GM18867 (cell line): ENCODE data around the gene EME2.
A peak's percentile ranks its signal among the peaks of the same experiment; 100 is the strongest.

ENCODE experiments used
- ATAC-seq: cut with Tn5 transposase; IDR thresholded peaks from one replicate; pipeline ENCODE4 v1.9.1; 2021; ENCODE audit warnings: mild to moderate bottlenecking, moderate library complexity; ENCODE audit not compliant: unreplicated experiment

EME2 gene

DNA sequence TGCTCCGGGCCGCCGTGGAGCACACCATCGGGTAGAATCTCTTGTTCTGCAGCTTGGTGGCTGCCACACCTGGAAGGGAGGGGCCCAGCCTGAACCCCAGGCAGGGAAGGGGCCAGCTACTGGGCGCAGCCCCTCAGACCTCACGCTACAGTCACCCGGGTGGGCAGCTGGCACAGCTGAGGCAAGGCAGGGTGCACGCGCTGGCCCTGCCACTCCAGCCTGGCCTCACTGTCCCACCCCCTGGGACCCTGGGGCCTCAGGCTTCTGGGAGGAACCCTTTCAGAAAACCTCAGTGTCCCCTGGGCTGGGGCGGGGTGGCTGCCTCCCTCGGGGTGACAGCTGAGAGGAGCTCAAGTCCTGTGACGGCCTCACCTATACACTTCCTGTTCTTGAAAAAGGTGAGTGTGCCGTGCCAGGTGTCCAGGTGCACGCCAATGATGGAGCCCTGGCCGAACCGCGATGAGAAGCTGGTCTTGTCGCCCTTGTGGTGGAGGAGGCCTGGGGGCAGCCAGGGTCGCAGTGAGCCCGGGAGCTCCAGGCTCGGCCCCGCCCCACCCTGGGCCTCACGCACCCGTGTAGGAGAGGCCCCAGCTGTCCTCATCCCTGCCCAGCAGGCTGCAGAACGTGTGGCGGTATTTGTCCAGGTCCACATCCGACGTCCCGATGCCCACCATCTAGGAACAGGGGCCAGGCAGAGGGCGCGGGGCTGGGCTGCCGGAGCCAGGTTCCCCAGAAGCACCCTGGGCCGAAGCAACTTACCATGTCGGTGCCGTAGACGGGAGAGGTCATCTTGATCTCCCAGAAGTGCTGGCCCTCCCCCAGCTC, 5.0 kb downstream of the EME2 start:
- ATAC-seq, result no peak

DNA sequence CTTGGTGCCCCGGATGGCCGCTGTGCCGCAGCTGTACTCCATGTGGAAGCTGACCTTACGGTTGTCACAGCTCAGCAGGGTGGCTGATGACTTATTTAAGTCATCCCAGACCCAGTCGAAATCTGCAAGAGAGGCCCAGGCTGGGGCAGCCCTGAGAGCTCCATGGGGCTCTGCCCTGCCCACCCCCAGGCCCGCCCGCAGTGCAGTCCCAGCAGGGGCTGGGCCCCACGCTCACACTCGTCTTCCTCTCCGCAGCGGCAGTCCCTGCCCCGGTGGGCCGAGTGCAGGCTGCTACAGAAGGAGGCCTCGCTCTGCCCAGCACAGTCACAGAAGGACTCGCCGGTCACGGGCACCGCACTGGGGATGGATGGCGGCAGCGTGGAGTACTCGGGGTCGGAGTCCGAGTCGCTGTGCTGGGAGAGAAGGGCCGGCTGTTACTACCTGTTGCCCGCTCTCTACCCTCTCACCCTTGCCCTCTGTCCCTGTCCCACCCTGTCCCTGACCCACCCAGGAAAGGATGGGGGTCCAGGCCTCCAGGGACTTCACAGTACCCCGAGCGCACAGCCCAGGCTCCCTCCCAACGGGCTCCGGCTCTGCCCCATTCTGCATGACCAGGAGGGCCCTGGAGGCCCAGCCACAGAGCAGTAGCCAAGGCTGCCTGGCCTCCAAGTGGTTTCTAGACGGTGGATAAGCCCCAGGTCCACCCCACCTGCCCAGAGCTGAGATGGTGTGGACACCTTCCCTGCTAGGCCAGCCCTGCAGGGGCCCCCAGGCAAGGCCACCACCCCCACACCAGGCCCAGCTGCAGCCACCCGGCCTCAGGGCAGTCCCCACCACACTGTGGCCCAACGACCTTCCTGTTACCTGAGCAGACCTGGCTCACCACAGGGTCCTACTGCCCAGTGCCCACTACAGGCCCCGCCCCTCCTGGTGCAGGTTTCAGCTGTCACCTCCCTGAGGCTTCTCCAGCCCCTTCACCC, 5.9 kb downstream of the EME2 start:
- ATAC-seq, result no peak

DNA sequence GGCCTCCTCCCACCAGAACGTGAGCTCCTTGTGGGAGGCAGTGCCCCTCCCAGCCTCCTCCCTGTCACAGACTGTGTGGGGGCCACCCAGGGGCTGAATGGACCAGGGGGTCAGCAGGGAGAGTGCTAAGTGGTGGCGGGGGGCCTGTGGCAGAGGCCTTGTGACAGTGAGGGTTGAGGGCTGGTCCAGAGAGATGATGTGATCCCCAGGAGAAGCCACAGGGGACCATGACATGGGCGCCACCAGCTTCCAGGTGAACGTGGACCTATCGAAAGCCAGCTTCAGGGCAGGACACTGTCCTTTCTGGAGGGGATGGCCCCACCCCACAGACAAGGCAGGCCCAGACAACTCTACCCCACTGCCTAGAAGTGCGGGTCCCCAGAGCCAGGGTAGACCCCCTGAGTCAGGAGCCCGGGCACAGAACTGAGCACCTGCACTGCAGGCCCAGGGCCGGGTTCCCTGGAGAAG, 6.7 kb downstream of the EME2 start:
- no peak for ATAC-seq

DNA sequence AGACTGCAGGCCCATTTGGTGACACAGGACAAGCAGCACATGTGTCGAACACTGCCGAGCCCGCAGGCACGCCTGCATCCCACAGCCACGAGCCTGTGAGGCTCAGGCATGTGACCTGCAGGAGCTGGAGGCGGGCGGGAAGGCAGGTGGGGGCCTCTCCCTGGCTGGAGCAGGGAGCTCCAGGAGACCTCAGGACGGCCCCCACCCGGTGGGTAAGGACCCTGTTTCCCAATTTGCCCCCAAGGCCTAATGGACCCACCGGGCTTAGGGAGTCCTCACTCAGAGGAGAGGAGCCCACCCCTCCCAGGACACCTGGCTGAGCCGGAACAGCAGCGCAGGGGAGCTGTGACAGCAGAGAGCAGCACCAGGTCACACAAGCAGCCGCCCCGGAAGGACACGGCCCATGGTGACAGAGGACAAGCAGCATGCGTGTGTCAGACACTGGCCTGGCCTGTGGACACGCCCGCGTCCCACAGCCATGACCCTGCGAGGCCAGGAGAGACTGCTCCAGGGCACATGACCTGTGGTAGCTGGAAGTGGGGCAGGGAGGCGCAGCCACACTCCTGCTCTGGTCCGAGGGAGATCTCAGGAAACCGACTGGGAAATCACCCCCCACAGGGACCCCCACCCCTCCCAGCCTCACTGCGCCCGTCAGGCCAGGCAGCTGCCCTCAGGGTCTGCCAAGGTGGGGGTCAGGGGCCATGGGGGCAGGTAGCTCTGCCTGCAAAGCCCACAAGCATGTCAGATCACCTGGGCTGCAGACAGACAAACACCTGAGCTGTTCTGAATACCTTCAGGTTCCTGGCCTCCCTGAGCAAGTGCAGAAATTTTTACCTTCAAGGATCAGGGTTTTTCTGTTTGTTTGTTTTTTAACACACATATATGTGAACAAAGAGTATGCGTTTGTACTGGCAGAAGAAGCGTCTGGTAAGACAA, 7.4 kb downstream of the EME2 start:
- no peak for ATAC-seq

DNA sequence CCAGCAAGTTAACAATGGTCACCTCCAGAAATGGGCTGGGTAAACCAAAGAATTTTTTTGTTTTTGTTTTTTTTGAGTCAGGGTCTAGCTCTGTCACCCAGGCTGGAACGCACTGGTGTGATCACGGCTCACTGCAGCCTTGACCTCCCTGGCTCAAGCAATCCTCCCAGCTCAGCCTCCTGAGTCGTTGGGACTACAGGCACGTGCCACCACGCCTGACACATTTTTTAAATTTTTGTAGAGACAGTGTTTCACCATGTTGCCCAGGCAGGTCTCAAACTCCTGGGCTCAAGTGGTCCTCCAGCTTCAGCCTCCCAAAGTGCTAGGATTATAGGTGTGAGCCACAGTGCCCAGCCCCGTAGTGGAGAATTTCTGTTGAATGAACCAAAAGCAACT, 8.1 kb downstream of the EME2 start:
- ATAC-seq, result no peak

DNA sequence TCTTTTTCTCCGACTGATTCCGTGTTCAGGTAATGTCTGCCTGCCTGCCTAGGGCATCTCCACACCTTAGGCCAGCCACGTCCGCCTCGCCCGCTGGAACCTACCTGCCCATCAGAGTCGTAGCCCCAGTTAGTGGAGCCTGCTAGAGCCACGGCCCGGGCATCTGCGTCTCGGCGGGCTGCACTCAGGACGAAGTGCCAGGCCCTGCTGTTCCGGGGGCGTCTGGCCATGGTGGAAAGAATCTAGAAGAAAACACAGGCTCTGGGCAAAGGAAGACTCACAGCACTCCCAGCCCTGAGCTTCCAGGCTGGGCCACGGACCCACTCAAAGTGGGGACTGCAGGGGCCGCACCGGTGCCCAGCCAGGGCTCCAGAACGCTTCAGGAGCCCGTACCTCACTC, 8.6 kb downstream of the EME2 start:
- ATAC-seq, result no peak

DNA sequence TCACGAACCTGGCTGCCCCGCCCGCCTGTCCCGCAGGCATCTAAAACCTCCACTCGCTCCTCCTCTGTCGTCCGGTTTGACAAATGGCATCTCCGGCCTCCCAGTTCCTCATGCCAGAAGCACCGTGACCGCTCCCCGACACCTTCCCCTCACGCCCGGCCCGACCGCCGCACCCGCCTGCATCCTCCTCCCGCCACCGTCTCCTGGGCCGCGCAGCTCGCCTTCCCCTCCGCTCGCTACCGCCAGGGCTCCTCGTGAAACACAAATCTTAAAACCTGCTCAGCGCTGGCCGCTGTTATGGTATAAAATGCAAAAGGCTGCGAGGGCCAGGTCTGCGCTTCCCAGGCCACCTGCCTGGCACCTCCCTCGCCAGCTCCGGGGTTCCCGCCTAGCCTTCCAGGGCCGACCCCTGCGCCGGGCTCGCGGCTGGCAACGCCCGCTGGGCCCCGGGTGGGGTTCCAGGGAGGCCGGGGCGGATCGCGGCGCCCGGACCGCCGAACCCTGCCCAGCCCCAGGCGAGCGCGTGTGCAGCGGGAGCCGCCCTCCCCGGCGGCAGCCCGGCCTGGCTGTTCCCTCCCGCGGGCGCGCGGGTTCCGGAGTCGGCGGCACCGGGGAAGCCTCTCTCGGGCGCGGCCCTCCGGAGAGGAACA, 9.3 kb downstream of the EME2 start:
- ATAC-seq, result peak; percentile 3

DNA sequence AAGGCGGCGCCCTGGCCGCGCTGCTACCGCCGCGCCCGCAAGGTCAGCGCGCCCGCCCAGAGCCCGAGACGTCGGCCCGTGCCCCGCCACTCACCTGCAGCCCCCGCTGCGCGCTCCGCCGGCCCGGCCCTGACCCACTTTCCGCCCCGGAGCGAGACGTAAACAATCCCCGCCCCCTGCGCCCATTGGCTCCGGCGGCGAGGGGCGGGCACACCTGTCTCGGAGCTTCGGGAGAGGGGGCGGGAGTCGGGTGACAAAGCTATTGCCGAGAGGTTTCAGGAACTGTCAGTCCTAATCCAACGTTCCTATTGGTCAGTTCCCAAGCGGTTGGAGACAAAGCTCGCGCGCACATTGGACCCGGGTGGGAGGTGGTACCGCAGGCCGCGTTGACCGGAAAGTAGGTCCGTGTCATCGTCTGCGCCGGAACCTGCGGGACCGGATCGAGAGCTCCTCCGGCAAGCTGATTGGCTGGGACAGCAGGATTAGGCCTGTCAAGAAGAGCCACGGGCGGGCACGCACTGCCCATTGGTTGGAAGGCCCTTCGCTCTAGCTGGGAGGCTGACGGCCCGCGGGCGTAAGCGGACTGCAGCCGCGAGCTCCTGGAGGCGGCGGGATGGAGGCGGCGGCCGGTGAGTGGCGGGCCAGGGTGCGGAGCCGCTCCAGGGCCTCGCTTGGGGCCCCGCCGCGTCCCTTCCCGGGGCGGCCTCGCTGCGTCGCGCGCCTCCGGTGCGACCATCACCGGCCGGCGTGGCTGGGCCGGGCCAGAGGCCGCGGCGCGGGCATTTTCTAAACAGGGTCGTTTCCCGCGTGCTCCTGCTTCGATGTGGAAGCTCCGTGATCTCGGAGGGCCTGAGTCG, 10.0 kb downstream of the EME2 start, which contains the start of the genes NUBP2 and SPSB3:
Gene NUBP2 (plus strand): TSS at position 553 of the 857 bp plus-strand sequence. CDS start 61 bp downstream, at position 614.
Gene SPSB3 (minus strand): TSS at position 164 of the 857 bp plus-strand sequence. CDS start 1,088 bp downstream, outside the sequence.
- peak; percentile 80 for ATAC-seq

DNA sequence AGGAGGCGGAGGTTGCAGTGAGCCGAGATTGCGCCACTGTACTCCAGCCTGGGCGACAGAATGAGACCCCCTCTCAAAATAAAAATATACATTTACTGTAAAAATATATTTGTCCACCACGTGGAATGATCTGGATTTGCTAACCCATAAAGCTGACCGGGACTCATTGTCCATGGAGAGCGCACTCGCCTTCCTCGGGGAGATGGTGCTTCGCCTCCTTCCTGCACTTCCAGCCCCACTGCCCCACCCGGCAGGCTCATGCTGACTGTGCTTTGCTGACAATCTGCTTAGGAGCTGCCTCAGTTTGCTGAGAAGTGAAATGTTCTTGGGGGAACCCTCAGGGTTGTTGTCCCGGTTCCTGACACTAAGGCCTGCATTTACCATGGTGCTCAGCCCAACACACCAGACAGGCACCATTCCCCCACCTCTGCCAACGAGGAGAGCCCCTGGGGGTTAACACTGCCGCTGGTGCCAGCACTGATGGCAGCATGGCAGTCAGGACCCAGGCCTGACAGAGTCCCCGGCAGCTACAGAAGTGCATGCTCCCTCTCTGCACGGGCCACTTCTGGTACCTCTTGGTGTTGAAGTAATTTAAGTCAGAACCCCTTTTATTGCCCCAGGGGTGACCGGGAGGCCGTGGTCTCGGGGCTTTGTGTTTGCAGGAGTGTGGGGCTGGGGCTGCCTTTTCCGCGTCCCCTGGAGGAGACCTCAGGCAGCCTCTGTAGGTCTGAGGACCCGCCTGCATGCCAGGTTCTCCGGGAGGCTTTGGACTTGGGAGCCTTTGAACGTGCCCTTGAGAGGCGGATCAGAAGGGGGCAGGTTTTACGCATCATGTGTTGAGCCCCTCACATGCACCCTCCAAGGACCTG, 12.6 kb downstream of the EME2 start:
- no peak for ATAC-seq

DNA sequence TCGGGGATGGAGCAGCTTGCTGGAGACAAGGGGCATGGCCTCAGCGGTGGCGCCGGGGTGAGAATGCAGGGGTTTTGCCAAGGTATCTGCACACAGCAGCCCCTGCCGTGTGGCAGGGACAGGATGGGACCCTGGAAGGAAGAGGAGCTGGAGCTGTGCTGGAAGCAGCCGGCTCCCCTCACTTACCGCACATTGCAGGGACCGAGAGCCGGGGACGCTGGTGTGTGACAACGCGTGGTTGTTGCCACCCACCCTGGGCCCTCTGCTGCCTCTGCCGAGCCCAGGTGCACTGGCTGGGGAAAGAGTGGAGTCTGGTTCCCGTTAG, 13.2 kb downstream of the EME2 start:
- ATAC-seq, result no peak

DNA sequence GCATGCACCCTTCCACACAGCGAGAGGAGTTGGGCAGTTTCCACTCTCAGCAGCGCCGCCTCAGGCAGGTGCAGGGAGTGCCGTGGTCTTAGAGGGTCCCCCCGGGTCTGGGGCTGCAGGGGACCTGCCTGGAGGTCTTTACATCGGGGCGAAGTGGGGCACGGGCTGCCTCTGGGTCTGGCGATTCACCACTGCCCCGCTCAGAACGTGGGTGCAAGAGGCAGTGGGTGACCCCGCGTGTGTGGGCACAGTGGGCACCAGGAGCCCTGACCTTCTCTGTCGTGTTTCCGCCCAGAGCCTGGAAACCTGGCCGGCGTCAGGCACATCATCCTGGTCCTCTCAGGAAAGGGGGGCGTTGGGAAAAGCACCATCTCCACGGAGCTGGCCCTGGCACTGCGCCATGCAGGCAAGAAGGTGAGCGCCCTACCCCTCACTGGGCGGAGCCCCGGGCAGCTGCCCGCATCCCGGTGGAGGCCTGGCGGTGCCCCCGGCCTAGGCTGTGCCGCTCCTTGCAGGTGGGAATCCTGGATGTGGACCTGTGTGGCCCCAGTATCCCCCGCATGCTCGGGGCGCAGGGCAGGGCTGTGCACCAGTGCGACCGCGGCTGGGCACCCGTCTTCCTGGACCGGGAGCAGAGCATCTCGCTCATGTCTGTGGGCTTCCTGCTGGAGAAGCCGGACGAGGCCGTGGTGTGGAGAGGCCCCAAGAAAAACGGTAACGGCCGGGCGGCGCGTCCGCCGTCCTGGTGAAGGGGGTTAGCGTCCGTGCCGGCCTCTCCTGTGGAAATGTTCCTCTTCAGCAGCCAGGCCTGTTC, 13.8 kb downstream of the EME2 start:
- ATAC-seq, result no peak

DNA sequence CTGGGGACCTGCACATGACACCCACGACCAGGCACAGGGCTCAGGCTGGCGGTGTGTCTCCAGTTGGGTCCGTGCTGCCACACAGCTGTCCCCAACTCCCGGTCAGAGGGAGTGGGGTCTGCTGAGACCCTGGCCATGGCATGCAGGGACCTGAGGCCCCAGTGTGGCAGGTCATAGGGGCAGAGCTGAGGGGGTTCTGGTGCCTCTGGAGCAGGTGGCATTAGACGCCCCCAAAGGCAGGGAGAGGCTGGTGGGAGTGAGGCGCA, 14.4 kb downstream of the EME2 start:
- no peak for ATAC-seq

DNA sequence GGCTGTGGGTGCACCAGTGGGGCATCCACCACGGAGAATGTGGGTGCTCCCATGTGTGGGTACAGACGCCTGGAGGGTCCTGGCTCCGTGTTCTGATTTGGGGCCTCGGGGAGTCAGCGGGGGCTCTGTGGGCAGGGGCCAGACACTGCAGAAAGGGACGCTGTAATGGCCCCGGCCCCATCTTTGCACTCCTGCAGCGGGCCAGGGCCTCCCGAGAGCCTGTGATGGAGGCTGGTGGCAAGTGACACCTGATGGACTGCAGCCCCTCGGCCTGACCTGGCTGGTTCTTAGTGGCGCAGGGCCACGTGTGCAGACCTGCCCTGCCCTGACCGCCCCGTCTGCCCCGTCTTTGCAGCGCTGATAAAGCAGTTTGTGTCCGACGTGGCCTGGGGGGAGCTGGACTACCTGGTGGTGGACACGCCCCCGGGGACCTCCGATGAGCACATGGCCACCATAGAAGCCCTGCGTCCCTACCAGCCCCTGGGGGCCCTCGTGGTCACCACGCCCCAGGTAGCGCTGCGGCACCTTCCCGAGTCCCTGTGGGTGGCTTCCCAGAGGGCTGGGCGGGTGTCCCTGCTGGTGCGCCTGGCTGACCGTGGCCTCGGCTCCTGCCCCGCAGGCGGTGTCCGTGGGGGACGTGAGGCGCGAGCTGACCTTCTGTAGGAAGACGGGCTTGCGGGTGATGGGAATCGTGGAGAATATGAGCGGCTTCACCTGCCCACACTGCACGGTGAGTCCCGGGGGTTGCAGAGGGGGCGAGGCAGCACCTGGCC, 14.9 kb downstream of the EME2 start:
- ATAC-seq, result no peak

DNA sequence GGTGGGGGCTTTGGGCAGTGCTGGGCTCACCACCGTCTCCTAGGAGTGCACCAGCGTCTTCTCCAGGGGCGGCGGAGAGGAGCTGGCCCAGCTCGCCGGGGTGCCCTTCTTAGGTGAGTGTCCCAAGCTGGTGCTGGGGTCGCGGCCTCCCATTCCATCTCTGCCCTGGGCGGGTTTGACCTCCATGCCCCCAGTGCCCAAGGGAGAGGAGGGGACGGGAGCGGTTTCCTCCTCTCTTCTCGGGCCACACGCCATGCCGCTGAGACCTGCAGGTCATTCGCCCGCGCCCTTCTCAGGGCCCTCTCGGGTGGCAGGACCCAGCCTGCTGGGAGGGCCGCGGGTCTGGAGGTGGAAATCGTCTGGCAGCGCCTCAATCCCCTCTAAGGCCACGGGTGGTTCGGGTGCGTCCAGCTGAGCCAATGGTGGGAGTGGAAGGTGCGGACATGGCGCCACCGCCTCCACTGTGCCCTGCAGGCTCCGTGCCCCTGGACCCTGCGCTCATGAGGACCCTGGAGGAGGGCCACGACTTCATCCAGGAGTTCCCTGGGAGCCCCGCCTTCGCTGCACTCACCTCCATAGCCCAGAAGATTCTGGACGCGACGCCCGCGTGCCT, 15.6 kb downstream of the EME2 start:
- no peak for ATAC-seq

DNA sequence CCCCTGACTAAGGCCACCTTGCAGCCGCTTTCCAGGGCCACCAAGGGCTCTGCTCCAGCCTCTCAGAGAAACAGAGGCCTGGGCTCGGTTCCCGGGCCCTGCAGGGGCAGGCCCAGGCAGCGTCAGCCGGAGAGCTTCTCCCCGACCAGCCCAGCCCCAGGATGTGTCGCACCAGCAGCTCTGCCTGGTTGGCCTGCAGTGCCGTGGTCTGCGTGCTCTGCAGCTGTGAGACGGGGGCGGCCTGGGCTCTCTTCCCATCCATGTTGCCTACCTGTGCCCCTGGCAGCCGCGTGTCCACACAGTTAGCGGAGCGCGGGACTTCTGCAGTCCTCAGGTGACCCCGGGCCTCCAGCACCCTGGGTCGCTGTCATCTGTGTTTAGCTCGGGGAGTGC, 16.1 kb downstream of the EME2 start:
- no peak for ATAC-seq

DNA sequence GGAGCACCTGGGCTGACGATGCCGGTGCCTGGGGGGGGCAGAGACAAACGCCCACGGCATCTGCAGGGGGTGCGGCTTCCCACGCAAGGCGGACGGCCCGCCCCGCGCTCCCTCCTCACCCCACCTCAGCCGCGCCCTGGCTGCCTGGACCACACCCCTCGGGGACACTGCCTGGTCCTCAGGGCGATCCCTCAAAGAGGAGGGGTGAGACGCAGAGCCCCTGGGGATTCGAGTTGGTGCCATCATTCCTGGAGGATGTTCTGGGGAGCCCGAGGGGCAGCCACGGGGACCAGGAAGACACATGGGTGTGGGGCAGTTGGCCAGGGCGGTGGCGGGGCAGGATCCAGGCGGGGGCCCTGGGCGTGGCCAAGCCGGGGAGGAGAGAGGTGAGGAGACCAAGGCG, 17.0 kb downstream of the EME2 start:
- no peak for ATAC-seq

DNA sequence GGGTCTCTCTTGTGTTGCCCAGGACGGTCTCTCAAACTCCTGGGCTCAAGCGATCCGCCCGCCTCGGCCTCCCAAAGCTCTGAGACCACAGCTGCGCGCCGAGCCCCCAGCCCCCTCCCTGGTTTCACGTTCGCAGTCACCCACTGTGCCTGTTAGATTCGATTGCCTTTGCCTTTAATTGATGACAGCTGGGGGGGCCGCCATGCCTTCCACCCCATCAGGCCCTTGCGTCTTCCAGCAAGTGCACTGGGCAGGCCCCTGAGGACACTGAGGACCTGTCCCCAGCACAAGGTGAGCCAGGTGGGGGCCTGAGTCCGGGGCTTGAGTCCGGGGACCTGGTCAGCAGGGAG, 17.6 kb downstream of the EME2 start:
- ATAC-seq, result no peak
